ENCODE data around the gene KRT13. TPM values are rescaled to one million over a fixed set of nuclear protein-coding genes. Genes with fewer than 3 reads are reported as not detected.

Gene KRT13
- total and polyA plus RNA-seq, 2 donors (not counting 1 experiment from before 2014, with no cell fraction given) = not detected

GRCh38 chr17:41476866-41477815 lies 28.3 kb downstream of the KRT13 start:
- Histone ChIP-seq H3K4me3 (ENCODE audit: control extremely low read depth in 1 of 5, extremely low read depth in 1 of 5, insufficient read depth in 1 of 5, low read depth in 2 of 5, low read length in 4 of 5) (no peak overlapping the region), H4K20me1 (ENCODE audit: control insufficient read depth, insufficient read depth, low read length, poor library complexity, severe bottlenecking) (no peaks in the 10 kb centered on the region), H3K4me1 (ENCODE audit: control insufficient read depth in 2 of 2, insufficient read depth in 2 of 2, low read length in 2 of 2) (peaks cover 4 to 6% of the 10 kb centered on the region in 2 donors), H2AFZ (ENCODE audit: insufficient read depth, low read depth, low read length, poor library complexity, severe bottlenecking) (no peak overlapping the region), H3K4me2 (replicated peaks; ENCODE audit: low read depth, low read length, poor library complexity, severe bottlenecking) (no peak overlapping the region), H3K27me3 (replicated peaks in 1 of 4; ENCODE audit: control extremely low read depth in 1 of 4, control insufficient read depth in 3 of 4, insufficient read depth in 4 of 4, low read length in 3 of 4) (no peaks in the 10 kb centered on the region), H3K27ac (ENCODE audit: low read length in 2 of 2) (no peak overlapping the region), H3K36me3 (replicated peaks in 1 of 2; ENCODE audit: control extremely low read depth in 1 of 2, control insufficient read depth in 1 of 2, extremely low read depth in 1 of 2, insufficient read depth in 2 of 2, low read length in 1 of 2) (no peaks in the 10 kb centered on the region), H3K79me2 (ENCODE audit: control insufficient read depth, insufficient read depth, low read length) (no peaks in the 10 kb centered on the region), H3K9me3 (ENCODE audit: control extremely low read depth in 1 of 3, control insufficient read depth in 2 of 3, insufficient read depth in 1 of 3, low read length in 2 of 3) (no peaks in the 10 kb centered on the region), H3K9ac (ENCODE audit: low read length) (no peak overlapping the region)
- intact Hi-C loops (cut with micrococcal nuclease) = no loop called here
- no peak for TF ChIP-seq CTCF (IDR thresholded peaks at IDR 0.05)
- TF ChIP-seq EZH2 (IDR thresholded peaks at IDR 0.05; ENCODE audit: borderline replicate concordance, insufficient read depth, low read depth, low read length, poor library complexity, severe bottlenecking) = no peak
- ChIA-PET CTCF (no interaction called here), POLR2A (no interaction called here)
- H3K27ac Mint-ChIP-seq = no peak overlapping the region
- DNase-seq (no peak), ATAC-seq (ENCODE audit: low read depth) (no peak)
- H3K4me3 Mint-ChIP-seq = no peak overlapping the region
- peaks cover 5% of the 10 kb centered on the region for H3K27me3 Mint-ChIP-seq
- no peaks in the 10 kb centered on the region for H3K9me3 Mint-ChIP-seq (ENCODE audit: insufficient read depth)
- WGBS (ENCODE audit: insufficient coverage) = 93% methylated on average over 20 of the region's 22 CpGs
- H3K4me1 Mint-ChIP-seq = peaks cover 4% of the 10 kb centered on the region

- Histone ChIP-seq H2AFZ (ENCODE audit: insufficient read depth, low read depth, low read length, poor library complexity, severe bottlenecking) (no peak overlapping the region), H3K79me2 (ENCODE audit: control insufficient read depth, insufficient read depth, low read length) (no peaks in the 10 kb centered on the region), H3K27ac (ENCODE audit: low read length in 2 of 2) (no peak overlapping the region), H3K4me3 (ENCODE audit: control extremely low read depth in 1 of 5, extremely low read depth in 1 of 5, insufficient read depth in 1 of 5, low read depth in 2 of 5, low read length in 4 of 5) (no peak overlapping the region), H4K20me1 (ENCODE audit: control insufficient read depth, insufficient read depth, low read length, poor library complexity, severe bottlenecking) (no peaks in the 10 kb centered on the region), H3K4me1 (ENCODE audit: control insufficient read depth in 2 of 2, insufficient read depth in 2 of 2, low read length in 2 of 2) (peaks cover 4 to 6% of the 10 kb centered on the region in 2 donors), H3K27me3 (replicated peaks in 1 of 4; ENCODE audit: control extremely low read depth in 1 of 4, control insufficient read depth in 3 of 4, insufficient read depth in 4 of 4, low read length in 3 of 4) (no peaks in the 10 kb centered on the region), H3K36me3 (replicated peaks in 1 of 2; ENCODE audit: control extremely low read depth in 1 of 2, control insufficient read depth in 1 of 2, extremely low read depth in 1 of 2, insufficient read depth in 2 of 2, low read length in 1 of 2) (no peaks in the 10 kb centered on the region), H3K9me3 (ENCODE audit: control extremely low read depth in 1 of 3, control insufficient read depth in 2 of 3, insufficient read depth in 1 of 3, low read length in 2 of 3) (no peaks in the 10 kb centered on the region), H3K4me2 (replicated peaks; ENCODE audit: low read depth, low read length, poor library complexity, severe bottlenecking) (no peak overlapping the region), H3K9ac (ENCODE audit: low read length) (no peak overlapping the region)
- POLR2A ChIA-PET = no interaction called here
- no peak for ATAC-seq (ENCODE audit: low read depth)
- no peak for TF ChIP-seq CTCF (IDR thresholded peaks at IDR 0.05)
- TF ChIP-seq EZH2 (IDR thresholded peaks at IDR 0.05; ENCODE audit: borderline replicate concordance, insufficient read depth, low read depth, low read length, poor library complexity, severe bottlenecking) = no peak
- Mint-ChIP-seq H3K9me3 (ENCODE audit: insufficient read depth) (peaks cover 2% of the 10 kb centered on the region), H3K4me3 (no peak overlapping the region), H3K27ac (no peak overlapping the region), H3K27me3 (peaks cover 7% of the 10 kb centered on the region), H3K4me1 (peaks cover 4% of the 10 kb centered on the region)
- 95% methylated on average over 4 of the region's 4 CpGs for WGBS (ENCODE audit: insufficient coverage)
- intact Hi-C loops (cut with micrococcal nuclease) = no loop called here
- DNase-seq = no peak
- CTCF ChIA-PET = no interaction called here
Measured at GRCh38 chr17:41475421-41475820, 30.0 kb downstream of the KRT13 start.

Data from B cell (primary cell).